Endothelial cell of umbilical vein (primary cell): Measurements from ENCODE around the gene SKI.

Experiments
- EZH2 ChIP-seq: IDR thresholded peaks from 2 replicates; pipeline ENCODE4 v1.6.1; 2012; ENCODE audit warnings: borderline replicate concordance, low read depth, mild to moderate bottlenecking, moderate library complexity, low read length, inconsistent platforms; ENCODE audit not compliant: severe bottlenecking
- POLR2A ChIP-seq: IDR thresholded peaks from 2 replicates; pipeline ENCODE4 v1.6.1; 2012; ENCODE audit warnings: low read depth, mild to moderate bottlenecking, control low read depth, low read length
- POLR2AphosphoS5 ChIP-seq: IDR thresholded peaks from 2 replicates; pipeline ENCODE4 v1.6.1; 2012; ENCODE audit warnings: low read depth, mild to moderate bottlenecking, control low read depth, low read length, moderate library complexity; ENCODE audit not compliant: insufficient read depth
- TF ChIP-seq, protein P1 (sequence below), 2 donors: IDR thresholded peaks; 1 replicate in 1 of 2; 2 replicates in 1 of 2; pipeline ENCODE4 v1.5.1; 2011; ENCODE audit warnings: low read length in 2 of 2, mild to moderate bottlenecking in 2 of 2, moderate library complexity in 2 of 2, control low read depth in 1 of 2, inconsistent platforms in 1 of 2, low read depth in 1 of 2; ENCODE audit not compliant: insufficient read depth in 1 of 2; ENCODE audit errors: extremely low read depth in 1 of 2

DNA sequence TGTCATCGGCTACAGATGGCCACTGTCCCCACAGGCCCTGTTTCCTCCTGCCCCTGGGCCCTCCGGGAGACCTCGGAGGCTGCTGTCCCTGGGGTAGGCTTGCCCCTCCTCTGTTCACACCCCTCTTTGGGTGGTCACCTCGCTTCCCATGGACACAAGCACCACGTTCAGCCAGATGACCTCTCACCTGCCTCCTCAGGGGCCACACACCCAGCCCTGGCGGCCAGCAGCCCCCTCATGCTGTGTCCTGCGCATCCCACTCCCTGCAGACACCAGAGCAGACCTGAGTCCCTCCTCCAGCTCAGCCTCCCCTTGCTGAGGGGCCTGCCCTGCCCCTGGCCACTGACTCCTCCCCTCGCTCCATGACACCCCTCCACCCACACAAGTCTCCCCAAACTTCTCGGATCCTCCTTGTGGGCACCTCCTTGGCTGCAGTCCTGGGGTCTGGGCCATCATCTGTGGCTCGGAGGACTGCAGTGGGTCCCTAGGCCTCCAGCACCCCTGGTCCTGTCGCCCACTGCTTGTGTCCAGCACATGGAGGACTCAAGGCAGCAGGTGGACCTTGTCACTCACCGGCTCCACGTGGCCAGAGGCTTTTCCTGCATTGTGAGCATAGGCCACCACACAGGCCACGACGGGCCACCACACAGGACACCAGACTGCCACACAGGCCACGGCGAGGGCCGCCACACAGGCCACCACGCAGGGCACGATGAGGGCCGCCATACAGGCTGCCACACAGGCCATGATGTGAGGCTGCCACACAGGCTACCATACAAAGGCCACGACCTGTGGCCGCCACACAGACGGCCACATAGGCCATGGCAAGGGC, 112.2 kb downstream of the SKI start:
- TF ChIP-seq, protein P1, sequence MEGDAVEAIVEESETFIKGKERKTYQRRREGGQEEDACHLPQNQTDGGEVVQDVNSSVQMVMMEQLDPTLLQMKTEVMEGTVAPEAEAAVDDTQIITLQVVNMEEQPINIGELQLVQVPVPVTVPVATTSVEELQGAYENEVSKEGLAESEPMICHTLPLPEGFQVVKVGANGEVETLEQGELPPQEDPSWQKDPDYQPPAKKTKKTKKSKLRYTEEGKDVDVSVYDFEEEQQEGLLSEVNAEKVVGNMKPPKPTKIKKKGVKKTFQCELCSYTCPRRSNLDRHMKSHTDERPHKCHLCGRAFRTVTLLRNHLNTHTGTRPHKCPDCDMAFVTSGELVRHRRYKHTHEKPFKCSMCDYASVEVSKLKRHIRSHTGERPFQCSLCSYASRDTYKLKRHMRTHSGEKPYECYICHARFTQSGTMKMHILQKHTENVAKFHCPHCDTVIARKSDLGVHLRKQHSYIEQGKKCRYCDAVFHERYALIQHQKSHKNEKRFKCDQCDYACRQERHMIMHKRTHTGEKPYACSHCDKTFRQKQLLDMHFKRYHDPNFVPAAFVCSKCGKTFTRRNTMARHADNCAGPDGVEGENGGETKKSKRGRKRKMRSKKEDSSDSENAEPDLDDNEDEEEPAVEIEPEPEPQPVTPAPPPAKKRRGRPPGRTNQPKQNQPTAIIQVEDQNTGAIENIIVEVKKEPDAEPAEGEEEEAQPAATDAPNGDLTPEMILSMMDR (IDR thresholded peaks at IDR 0.05; ENCODE audit: extremely low read depth in 1 of 2, insufficient read depth in 1 of 2, low read depth in 1 of 2, low read length in 2 of 2), result no peak
- TF ChIP-seq EZH2 (no peak), POLR2A (no peak), POLR2AphosphoS5 (no peak)
